Kidney (tissue), 14 donors: ENCODE data around the gene BCAS3. TPM values are rescaled to one million over a fixed set of nuclear protein-coding genes. Genes with fewer than 3 reads are reported as not detected.

Experiments
- DNase-seq, 5 donors: peaks; one replicate each; pipeline ENCODE4 v3.0.0-alpha.2; 2013 to 2020
- FAIRE-seq: peaks from 2 replicates; lab custom pipeline; 2012; peaks lifted over from hg19 to GRCh38; lab: Jason Lieb, UNC
- H3K27ac ChIP-seq, 2 donors: one replicate each; pipeline ENCODE4 v1.7.0; 2013; ENCODE audit warnings: low read depth in 2 of 2, low read length in 2 of 2, inconsistent platforms in 1 of 2
- H3K27me3 ChIP-seq: one replicate; pipeline ENCODE4 v1.7.1; 2013; ENCODE audit warnings: low read length, inconsistent platforms; ENCODE audit not compliant: control insufficient read depth, insufficient read depth
- H3K36me3 ChIP-seq, 3 donors: one replicate each; pipeline versions ENCODE4 v1.7.0 to v1.7.1; 2013; ENCODE audit warnings: low read length in 3 of 3, control low read depth in 1 of 3, inconsistent platforms in 1 of 3; ENCODE audit not compliant: insufficient read depth in 3 of 3, control insufficient read depth in 2 of 3
- H3K4me1 ChIP-seq, 3 donors: one replicate each; pipeline versions ENCODE4 v1.7.0 to v1.7.1; 2013; ENCODE audit warnings: low read length in 3 of 3, inconsistent platforms in 1 of 3, low read depth in 1 of 3; ENCODE audit not compliant: control insufficient read depth in 2 of 3, insufficient read depth in 2 of 3
- H3K4me3 ChIP-seq, 3 donors: one replicate each; pipeline versions ENCODE4 v1.7.0 to v1.8.1; 2013; ENCODE audit warnings: low read length in 3 of 3, control low read depth in 1 of 3, inconsistent platforms in 1 of 3
- H3K9ac ChIP-seq, 3 donors: one replicate each; pipeline versions ENCODE4 v1.7.0 to v1.7.1; 2013; ENCODE audit warnings: low read length in 3 of 3, control low read depth in 1 of 3, inconsistent platforms in 1 of 3
- H3K9me3 ChIP-seq, 3 donors: one replicate each; pipeline versions ENCODE4 v1.7.0 to v1.7.1; 2013; ENCODE audit warnings: low read length in 3 of 3, control low read depth in 1 of 3, inconsistent platforms in 1 of 3; ENCODE audit not compliant: control insufficient read depth in 2 of 3, insufficient read depth in 1 of 3
- CTCF ChIP-seq: IDR thresholded peaks from 3 replicates; pipeline ENCODE4 v1.5.1; 2012; ENCODE audit warnings: mild to moderate bottlenecking, moderate library complexity, borderline replicate concordance; ENCODE audit not compliant: insufficient read depth; ENCODE audit errors: extremely low read depth
- intact Hi-C: fragments of 100-400 bp; cut with DNase I; formaldehyde crosslinking; loops from one replicate; pipeline ENCODE4 v1.11.1; 2022
- polyA plus RNA-seq: library from polyadenylated mRNA; stranded (reverse); fragments of 350-450 nt; fragmentation: Illumina TruSeq; extraction: RNeasy Lipid Tissue Mini Kit (QIAGEN cat#74804); gene quantifications from one replicate; pipeline ENCODE4 v1.2.3, GENCODE V29; 2014; ENCODE audit warnings: low read depth, low replicate concordance; ENCODE audit not compliant: insufficient read depth
- total RNA-seq: library from RNA; stranded (reverse); fragmentation: NEBNext Ultra II Directional; extraction: Animal tissue kit (Norgen Biotek cat#: 25700); gene quantifications from one replicate; pipeline ENCODE4 v1.2.1, GENCODE V29; 2021
- donor health status: control.
- donor health status: control.
- donor health status: control.
- donor health status: control.
- donor health status: control.
- donor health status: DM: yes; HTN: yes; CAD: no.
- donor health status: Normal renal cell carcinoma (clear cell type).

Gene BCAS3
- total and polyA plus RNA-seq, 2 donors from 2014 or later = 18.3 to 44.1 TPM

DNA sequence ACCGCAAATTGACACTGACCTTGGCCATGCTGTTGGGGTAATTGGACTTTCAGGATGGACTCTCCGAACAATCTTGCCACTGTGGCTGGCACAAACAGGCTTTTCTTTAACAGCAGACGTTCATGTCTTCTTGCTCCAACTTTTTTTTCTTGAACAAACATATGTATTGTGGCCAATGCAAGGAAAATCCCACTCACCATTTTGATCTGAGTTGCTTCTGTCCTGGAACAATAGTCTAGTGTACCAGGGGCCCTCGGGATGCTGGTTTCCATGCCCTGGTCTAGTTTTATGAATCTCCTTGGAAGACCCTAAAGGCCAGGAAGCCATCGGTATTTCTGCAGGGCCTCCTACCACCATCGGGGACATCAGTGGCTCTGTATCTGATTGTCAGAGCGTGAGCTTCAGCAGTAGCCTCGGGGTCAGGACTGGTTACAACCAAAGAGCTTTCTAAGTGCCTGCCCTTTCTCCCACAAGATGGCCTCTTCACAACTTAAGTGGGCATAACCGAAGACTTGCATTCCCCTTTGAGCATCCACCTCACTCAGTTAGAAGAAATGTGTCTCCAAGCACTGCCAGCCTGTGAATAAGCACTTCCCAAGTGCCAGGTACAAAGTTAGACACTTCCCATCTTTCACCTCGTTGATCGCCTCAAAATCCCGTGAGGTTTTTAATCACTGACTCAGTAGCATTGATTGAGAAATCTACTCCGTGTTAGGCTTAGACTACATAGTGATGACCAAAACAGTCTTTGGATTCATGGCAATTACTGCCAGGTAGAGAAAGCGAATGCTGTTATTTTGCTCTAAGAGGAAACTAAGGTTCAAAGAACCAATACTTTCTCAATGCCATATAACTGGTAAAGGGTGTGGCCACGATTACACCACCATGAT, 635.0 kb downstream of the BCAS3 start:
- DNase-seq (no peak), FAIRE-seq (no peak)

DNA sequence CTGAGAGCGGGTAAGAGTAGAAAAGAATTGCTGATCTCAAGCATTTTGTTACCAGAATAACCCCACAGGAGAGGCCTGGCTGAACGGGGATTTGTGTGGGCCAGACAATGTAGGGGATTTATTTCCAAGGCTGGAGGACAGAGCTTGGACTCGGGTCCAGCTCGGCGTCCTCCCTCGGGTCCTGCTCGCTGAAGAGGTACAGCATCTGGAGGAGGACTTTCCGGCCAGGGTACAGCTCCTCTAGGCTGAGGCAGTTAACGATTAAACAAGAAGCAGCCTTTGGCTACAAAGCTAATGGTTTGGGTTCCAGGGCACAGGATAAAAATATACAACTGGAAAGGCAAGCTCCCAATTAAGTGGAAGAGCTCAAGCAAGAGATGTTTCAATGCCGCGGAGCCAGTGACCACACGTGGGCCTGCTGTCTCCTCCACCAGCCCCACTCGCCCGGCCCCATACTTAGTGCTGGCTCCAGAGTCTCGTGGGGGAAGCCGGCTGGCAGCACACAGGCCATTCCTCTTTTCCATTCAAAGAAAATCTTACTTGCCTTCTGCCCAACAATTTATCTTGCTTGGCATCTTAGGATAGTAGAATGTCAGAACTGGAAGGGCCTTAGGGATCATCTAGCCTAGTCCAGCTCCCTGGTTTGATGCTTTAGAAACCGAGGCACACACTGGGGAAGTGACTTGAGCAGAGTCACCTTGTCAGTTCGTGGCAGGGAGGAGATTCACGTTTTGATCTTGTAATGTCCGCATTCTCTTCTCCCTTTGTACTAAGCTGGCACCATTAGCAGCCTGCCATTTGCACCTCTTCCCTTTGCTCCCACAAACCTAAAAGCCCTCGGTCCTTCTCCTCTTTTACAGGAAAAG, 636.0 kb downstream of the BCAS3 start:
- TF ChIP-seq CTCF = no peak
- Histone ChIP-seq H3K27me3 (no peaks in the 10 kb centered on the region), H3K27ac (peak overlapping the region; percentile 33 to 51), H3K9ac (no peak overlapping the region), H3K4me3 (peak overlapping the region in 1 of 3 donors; percentile 18), H3K9me3 (no peaks in the 10 kb centered on the region), H3K4me1 (peaks cover 7 to 24% (median 21%) of the 10 kb centered on the region in 3 donors), H3K36me3 (no peaks in the 10 kb centered on the region)
- intact Hi-C loops = no loop called here
- FAIRE-seq = no peak
- DNase-seq = peak in 4 of 5 donors; percentile 35 to 72 (median 67)

More for the DNA sequence above, 635.0 kb downstream of the BCAS3 start:
- H3K4me1 ChIP-seq = peaks cover 7 to 18% (median 18%) of the 10 kb centered on the region in 3 donors
- H3K27me3 ChIP-seq = no peaks in the 10 kb centered on the region
- no peaks in the 10 kb centered on the region for H3K36me3 ChIP-seq
- H3K4me3 ChIP-seq = no peak overlapping the region
- intact Hi-C loops = no loop called here
- no peak overlapping the region for H3K9ac ChIP-seq
- peak overlapping the region; percentile 33 to 51 for H3K27ac ChIP-seq
- no peak for TF ChIP-seq CTCF
- H3K9me3 ChIP-seq = no peaks in the 10 kb centered on the region

- Histone ChIP-seq H3K4me3 (no peak overlapping the region), H3K36me3 (no peaks in the 10 kb centered on the region), H3K4me1 (peaks cover 7 to 29% (median 24%) of the 10 kb centered on the region in 3 donors), H3K27me3 (no peaks in the 10 kb centered on the region), H3K9me3 (no peaks in the 10 kb centered on the region), H3K9ac (no peak overlapping the region), H3K27ac (peak overlapping the region; percentile 26 to 51)
- FAIRE-seq = no peak
- TF ChIP-seq CTCF = no peak
- intact Hi-C loops = no loop called here
- DNase-seq = peak in 2 of 5 donors; percentile 53 to 75
Observed at GRCh38 chr17:61314368-61315078, 636.9 kb downstream of the BCAS3 start.
